HepG2 (cell line): Measurements from ENCODE around the gene ERMP1. TPM values are rescaled to one million over a fixed set of nuclear protein-coding genes. Genes with fewer than 3 reads are reported as not detected.
A peak's percentile ranks its signal among the peaks of the same experiment; 100 is the strongest.

Experiments
- CSRNP2 ChIP-seq: sonication (generic); formaldehyde crosslinking; conservative IDR thresholded peaks from 2 replicates; pipeline ENCODE4 v1.8.0; 2022; ENCODE audit warnings: low read depth, missing genetic modification reagents
- E2F2 ChIP-seq: sonication (generic); formaldehyde crosslinking; IDR thresholded peaks from 2 replicates; pipeline ENCODE4 v1.4.0; 2020; ENCODE audit warnings: missing genetic modification reagents, borderline replicate concordance
- MBNL3 ChIP-seq: fragments of 250-450 bp; sonication (Bioruptor Pico); conservative IDR thresholded peaks from 2 replicates; pipeline ENCODE4 v1.8.0; 2022; ENCODE audit warnings: mild to moderate bottlenecking, inconsistent platforms
- MLX ChIP-seq: IDR thresholded peaks from 2 replicates; pipeline ENCODE4 v1.6.1; 2016
- NKX3-1 ChIP-seq: sonication (generic); formaldehyde crosslinking; IDR thresholded peaks from 2 replicates; pipeline ENCODE4 v1.5.0; 2020; ENCODE audit warnings: missing genetic modification reagents
- PREB ChIP-seq: sonication (generic); formaldehyde crosslinking; IDR thresholded peaks from 2 replicates; pipeline ENCODE4 v1.4.0; 2020; ENCODE audit warnings: missing genetic modification reagents
- SIN3A ChIP-seq: IDR thresholded peaks from 2 replicates; pipeline ENCODE4 v1.6.1; 2011; ENCODE audit warnings: low read depth, mild to moderate bottlenecking, control low read depth, low read length, borderline replicate concordance
- ZBTB26 ChIP-seq: IDR thresholded peaks from 2 replicates; pipeline ENCODE4 v1.6.1; 2016; ENCODE audit warnings: missing compliant biosample characterization, missing genetic modification reagents, borderline replicate concordance
- ZBTB3 ChIP-seq: sonication (generic); formaldehyde crosslinking; IDR thresholded peaks from 2 replicates; pipeline ENCODE4 v1.4.0; 2020; ENCODE audit warnings: low read depth, mild to moderate bottlenecking, moderate library complexity, missing genetic modification reagents, borderline replicate concordance
- ZNF318 ChIP-seq: sonication (generic); formaldehyde crosslinking; IDR thresholded peaks from 2 replicates; pipeline ENCODE4 v1.4.0; 2020; ENCODE audit warnings: mild to moderate bottlenecking, missing genetic modification reagents
- ZNF512 ChIP-seq: sonication (generic); formaldehyde crosslinking; IDR thresholded peaks from 2 replicates; pipeline ENCODE4 v1.4.0; 2020; ENCODE audit warnings: mild to moderate bottlenecking, missing genetic modification reagents
- ZNF83 ChIP-seq: sonication (generic); formaldehyde crosslinking; IDR thresholded peaks from 2 replicates; pipeline ENCODE4 v1.4.0; 2020; ENCODE audit warnings: missing genetic modification reagents, mild to moderate bottlenecking, borderline replicate concordance
- polyA plus RNA-seq, 8 experiments: library from polyadenylated mRNA; depleted of rRNA in 3 of 8; stranded (reverse) in 7 of 8; unstranded in 1 of 8; fragments of >200 nt; fragmentation: Illumina TruSeq in 4 of 8; extraction: Trizol in 4 of 8; gene quantifications; 2 replicates each; pipeline versions ENCODE4 v1.2.1 to v1.2.3, GENCODE V29; 2011 to 2016; ENCODE audit warnings: low read depth in 4 of 8, missing spikeins in 1 of 8, mixed read lengths in 1 of 8; ENCODE audit not compliant: insufficient read depth in 1 of 8
- total RNA-seq, 5 experiments: library from RNA; depleted of rRNA; stranded (reverse); fragments of >200 nt; fragmentation: Illumina TruSeq; extraction: Trizol; gene quantifications; 2 replicates each; pipeline ENCODE4 v1.2.3, GENCODE V29; 2016; ENCODE audit warnings: low read depth in 1 of 5

Gene ERMP1
- total and polyA plus RNA-seq, 2 of the 13 experiments (the other 11 are each of a cell fraction or from before 2014, with no cell fraction given), result 40.9 to 65.4 TPM

- no peak for TF ChIP-seq E2F2 (CRISPR knock-in tag)
- no peak for TF ChIP-seq PREB (CRISPR knock-in tag)
- TF ChIP-seq SIN3A, result 0 out of 2 replicates have a peak, but pooled peaks have one; percentile 44
- TF ChIP-seq ZBTB3, result no peak
- no peak for TF ChIP-seq CSRNP2 (CRISPR knock-in tag)
- TF ChIP-seq ZNF512 (CRISPR knock-in tag), result no peak
- no peak for TF ChIP-seq NKX3-1 (CRISPR knock-in tag)
- TF ChIP-seq ZNF83 (CRISPR knock-in tag), result no peak
- no peak for TF ChIP-seq MLX (CRISPR knock-in tag)
- TF ChIP-seq ZBTB26, result no peak
- TF ChIP-seq ZNF318 (CRISPR knock-in tag), result no peak
- no peak for TF ChIP-seq MBNL3 (CRISPR knock-in tag)
Measured at GRCh38 chr9:5843794-5844471, 11.0 kb upstream of the ERMP1 start (continued).
